Stimulated activated CD8-positive, alpha-beta memory T cell treated with anti-CD3 and anti-CD28 coated beads, Interleukin-12 subunit alpha, Interleukin-12 subunit beta, amount 100 ng/mL, for 24 hours (primary cell): Measurements from ENCODE around the gene NBDY.
"Not testable (repeated sequence)": the region's sequence is repeated elsewhere in the genome, so short reads cannot be mapped to it uniquely, and the experiment has no call there.

Source experiments
- DNase-seq: peaks from one replicate; pipeline ENCODE4 v3.0.0-alpha.2; 2020; ENCODE audit errors: extremely low read depth

The NBDY gene

DNA sequence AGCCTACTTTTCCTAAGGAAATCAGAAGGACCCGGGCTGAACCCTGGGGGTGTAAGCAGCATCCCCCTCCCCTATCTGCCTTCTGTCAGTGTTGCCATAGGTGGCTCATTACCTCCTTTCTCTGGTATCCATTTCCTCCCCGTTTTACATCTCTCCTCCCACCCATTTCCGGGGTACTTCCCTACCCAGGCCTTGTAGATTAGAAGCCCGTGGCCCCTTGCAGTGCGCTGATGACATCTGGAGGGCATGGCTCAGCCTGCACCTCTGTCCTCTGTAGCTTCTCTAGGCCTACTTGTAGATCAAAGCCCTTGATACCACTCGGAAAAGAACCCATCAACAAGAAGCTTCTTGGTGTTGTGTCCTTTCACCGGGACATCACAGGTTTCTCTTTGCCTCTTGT, 71.8 kb downstream of the NBDY start:
- no peak for DNase-seq

DNA sequence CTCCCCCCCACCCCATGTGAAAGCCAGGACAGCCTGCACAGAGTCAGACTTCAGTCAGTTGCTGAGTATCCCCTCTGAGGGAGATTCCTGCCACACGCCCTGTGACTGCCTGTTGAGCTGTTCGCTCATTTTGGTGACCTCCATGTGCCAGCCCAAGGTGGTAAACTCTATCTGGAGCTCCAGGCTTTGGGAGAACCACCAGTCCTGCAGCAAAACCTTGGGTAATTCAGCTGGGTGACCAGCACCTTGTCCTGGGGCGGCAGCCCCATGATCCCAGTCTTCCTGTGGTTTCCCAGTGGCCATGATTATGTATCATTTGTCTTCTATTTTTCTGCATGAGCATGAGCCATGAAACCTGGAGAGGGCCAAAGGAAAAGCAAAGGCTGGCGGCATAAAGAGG, 73.4 kb downstream of the NBDY start:
- no peak for DNase-seq

DNA sequence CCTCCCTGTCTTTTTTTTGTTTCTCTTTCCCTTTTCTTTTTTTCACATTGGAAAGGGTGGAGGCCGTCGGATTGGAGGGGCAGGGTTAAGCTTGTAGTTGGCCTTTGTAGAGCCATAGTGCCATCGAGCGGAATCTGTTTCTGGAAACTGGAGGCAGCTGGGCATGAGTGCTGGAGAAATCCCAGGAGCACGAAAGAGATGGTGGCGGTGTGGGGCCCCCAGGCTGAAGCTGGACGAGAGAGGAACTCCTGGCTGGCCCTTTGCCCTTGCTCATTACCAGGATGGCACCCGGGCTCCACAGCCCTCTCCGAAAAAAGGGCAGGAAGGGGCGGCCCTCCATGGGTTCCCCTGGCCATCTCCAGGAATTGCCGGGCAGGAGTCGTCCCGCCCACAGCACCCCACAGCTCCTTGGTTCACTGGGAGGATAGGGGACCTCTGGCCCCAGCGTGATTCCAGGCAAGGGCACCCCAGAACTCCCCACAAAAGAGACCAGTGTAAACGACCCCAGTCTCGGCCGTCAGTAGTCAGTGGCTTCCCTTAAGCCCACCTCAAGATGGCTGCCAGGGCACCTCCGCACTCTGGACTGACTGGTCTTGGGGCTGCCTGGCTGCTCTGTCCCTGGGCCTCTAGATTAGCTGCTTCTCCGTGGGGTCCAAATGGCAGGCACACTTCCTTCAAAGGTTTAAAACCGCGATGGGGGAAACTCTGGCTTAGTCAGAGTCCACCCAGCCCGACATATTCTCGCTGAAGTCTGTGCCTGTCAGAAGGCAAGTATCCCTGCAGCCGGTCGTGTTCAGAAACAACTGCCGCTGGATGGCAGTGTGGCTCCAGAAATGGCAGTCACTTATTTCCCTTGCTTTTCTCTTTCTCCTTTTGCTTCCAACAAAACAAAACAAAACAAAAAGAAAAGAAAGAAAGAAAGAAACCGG, 74.1 kb downstream of the NBDY start:
- DNase-seq: no peak

DNA sequence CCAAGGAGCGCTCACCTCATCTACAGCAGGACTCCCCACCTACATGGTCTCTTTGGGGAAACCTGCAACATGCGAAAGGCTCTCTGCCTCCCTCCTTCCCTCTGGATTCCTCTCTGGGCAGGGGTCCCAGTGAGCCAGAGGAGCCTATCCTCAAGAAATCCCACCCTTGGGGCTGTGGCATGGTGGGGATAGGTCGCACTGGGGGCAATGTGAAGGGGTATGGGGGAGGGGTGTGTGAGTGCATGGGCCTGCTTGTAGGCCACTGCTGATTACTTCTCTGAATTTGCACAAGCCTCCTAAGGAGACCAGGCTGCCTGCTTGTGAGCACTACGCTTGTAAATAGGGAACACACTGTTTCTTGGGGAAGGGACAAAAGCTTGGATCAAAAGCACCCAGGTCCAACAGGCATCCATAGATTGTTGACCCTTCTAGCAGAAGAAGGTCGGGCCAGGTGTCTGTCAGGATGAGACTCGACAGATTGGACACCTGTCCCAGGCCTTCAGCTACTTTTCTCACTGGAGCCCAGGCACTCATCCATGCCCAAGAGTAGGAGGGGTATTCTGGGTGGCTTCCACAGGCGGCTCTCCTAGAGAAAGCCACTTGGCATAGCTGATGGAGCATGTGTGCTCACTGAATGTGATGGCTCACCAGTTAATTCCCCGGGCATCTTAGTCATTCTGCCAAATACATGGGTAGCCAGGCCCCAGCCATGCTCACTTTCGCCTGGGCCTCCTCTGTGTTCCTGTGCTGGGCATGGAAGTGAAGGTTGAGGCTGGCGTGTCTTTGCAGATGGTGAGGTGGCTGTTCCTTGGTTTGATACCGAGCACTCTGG, 75.0 kb downstream of the NBDY start:
- DNase-seq: no peak

DNA sequence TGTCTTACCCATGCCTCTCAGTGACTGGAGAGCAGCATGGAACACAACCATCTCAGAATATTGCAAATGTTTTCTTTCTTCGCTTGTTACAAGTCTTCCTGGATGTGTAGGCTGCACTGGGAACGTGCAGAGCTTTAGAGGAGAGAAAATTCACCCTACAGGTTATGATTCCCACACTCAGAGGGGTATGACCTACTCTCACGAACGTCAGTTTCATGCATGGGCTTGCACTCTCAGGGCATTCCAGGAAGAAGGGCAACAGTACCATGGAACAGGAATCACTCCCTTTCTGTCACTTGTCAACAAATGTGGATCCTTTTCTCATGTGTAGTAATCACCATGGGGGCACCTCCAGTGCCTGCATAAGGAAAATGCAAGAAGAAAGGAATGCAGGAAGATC, 75.8 kb downstream of the NBDY start:
- DNase-seq: no peak

DNA sequence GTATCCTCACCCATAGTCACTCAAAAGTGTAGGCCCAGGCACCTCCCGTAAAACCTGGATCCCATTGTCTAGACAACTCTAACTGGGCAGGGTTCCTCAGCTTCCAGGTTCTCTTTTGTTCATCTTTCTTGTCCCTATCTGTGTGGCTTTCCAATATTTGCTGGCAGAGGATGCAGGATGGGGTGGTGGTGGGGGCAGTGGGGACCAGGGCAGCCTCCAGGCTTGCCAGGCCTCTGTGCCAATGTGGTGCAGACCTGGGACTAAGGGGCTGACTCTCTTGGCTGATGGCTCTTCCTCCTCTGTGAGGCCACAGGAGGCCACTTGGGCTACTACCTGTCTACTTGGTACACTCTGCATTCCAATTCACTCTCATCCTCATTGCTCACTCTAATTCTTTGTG, 76.4 kb downstream of the NBDY start:
- no peak for DNase-seq

DNA sequence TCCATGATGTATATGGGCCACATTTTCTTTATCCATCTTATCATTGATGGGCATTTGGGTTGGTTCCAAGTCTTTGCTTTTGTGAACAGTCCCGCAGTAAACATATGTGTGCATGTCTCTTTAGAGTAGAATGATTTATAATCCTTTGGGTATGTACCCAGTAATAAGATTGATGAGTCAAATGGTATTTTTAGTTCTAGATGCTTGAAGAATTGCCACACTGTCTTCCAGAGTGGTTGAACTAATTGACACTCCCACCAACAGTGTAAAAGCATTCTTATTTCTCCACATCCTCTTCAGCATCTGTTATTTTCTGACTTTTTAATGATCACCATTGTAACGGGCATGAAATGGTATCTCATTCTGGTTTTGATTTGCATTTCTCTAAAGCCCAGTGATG, 77.1 kb downstream of the NBDY start:
- DNase-seq: not testable (repeated sequence)

DNA sequence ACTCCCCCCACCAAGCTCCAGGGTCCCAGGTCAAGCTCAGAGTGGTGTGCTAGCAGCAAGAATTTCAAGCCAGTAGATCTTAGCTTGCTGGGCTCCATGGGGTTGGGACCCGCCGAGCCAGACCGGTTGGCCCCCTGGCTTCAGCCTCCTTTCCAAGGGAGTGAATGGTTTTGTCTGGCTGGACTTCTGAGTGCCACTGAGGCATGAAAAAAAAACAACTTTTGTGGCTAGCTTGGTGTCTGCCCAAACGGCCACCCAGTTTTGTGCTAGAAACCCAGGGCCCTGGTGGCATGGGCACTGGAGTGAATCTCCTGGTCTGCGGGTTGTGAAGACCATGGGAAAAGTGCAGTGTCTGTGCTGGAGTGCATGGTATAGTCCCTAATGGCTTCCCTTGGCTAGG, 82.6 kb downstream of the NBDY start:
- DNase-seq: no peak

DNA sequence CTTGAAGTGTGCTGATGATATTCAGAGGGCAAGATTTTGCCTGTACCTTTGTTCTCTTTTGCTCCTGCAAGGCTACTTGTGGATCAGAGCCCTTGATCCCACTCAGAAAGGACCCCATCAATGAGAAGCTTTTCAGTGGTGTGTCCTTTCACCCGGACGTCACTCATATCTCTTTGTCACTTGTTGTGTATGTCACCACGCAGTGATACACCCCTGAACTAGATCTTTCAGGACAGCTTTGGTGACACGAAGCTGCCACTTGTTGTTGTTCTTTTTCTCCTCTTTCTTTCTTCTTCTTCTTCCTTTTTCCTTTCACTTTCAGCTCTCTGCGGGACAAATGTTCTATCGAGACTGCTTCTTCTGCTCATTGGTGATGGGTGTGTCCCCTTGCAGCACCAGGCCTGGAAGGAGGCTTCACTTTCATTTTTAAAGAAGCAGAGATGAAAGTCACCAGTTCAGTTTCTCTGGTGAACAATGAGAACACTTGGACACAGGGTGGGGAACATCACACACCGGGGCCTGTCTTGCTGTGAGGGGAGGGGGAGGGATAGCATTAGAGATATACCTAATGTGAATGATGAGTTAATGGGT, 83.6 kb downstream of the NBDY start:
- DNase-seq: no peak

DNA sequence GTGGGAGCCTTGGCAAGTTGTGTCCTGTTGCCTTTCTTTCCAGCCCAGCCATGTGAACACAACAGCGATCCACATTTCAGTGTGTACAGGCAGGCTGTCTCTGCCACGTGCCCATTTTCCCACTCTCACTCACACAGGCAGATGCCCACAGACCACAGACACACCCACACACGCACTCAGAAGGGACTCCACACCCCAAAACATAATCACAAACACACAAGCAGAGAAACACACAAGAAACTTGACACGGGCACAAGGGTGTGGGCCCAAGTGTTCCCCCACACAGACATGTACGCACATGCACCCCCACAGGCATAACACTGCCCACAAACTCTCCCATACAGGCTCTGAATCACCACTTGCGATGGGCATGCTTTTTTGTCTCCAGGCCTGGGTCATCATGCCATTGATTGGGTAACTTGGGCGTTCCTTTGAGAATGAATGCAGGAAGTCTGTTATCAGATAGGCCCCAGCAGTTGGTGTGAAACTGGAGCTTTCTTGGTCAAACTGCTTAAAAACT, 84.3 kb downstream of the NBDY start:
- DNase-seq: no peak

DNA sequence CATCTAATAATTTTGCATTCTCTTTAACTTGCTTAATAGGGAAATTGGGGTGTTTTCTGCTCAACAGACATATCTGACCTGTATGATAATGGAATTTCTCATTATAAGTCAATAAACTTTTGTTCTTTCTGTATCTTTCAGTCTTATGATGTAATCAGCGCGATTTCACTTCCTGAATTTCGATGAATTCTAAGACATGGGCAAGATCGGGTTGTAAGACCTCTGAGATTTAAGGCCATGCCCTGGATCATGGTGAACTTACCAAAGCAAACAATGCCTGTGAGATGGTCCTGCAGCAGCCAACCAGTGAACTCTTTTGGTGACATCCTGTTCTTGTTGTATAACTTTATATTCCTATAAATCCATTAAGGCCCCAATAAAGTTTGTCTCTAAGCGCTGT, 88.1 kb downstream of the NBDY start:
- no peak for DNase-seq

DNA sequence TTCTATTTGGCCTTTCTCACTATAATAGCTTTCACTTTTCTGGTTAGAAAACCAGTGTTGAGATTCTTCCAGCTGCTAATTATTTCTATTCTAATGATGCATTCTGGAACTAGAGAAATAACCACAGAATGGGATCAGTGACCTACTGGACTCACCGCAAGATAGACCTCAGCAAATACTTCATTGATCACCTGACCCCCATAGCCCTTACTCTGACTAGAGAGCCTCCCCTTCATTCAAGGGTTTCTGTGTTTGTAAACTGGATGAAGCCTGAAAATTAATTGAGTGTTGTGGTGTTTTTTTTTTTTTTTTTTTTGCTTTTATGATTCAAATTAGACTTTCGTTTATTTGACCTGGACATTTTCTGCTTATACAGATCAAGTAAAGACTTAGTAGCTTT, 97.0 kb downstream of the NBDY start:
- no peak for DNase-seq

DNA sequence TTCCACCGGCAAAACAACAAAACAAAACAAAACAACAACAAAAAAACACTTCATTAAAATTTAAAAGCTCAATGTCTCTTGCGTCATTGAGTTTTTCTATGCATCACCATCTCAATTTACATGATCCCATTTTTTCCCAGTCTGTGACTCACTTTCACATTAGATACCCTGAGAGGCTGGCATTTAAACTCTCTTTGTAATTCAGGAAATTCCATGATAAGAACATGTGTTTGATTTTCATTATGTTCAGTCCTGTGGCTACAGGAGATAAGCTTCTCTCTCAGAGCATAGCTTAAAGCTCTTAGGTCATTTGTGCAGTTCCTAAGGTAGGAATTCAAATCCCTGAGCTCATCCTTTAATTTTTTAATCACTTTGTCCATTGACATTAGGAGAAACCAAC, 104.6 kb downstream of the NBDY start:
- no peak for DNase-seq

DNA sequence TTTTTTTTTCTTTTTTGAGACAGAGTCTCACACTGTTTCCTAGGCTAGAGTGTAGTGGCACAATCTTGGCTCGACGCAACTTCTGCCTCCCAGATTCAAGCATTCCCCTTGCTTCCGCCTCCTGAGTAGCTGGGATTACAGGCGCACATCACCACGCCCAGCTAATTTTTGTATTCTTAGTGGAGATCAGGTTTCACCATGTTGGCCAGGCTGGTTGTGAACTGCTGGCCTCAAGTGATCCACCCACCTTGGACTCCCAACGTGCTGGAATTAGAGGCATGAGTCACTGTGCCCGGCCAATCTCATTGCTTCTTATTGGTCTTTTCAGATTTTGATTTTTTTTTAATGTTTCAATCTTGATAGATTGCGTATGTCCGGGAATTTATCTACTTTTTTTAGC, 124.4 kb downstream of the NBDY start:
- DNase-seq: no peak

DNA sequence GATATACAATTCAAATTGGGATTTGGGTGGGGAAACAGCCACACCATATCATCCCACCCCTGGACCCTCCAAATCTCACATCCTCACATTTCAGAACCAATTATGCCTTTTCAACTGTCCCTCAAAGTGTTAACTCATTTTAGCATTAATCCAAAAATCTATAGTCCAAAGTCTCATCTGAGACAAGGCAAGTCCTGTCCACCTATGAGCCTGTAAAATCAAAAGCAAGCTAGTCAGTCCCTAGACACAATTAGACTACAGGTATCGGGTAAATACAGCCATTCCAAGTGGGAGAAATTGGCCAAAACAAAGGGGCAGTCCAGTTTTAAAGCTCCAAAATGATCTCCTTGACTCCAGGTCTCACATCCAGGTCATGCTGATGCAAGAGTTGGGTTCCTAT, 128.0 kb downstream of the NBDY start:
- no peak for DNase-seq

DNA sequence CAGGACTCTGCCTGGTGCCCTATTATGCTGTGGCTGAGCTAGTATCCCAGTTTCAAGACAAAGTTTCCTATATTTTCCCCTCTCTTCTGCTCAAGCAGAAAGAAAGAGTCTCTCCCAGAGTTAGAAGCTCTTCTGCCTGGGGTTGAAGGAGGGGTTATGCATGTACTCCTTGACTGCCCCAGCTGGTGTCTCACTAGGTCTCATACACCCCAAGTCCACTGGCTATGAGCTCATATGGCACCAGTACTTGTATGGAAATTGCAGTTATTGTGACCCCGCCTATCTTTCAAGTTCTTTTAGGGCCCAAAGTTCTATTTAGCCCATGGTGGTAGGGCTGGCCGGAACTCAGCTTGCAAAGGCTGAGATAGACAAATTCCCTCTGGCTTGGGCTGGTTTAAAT, 131.8 kb downstream of the NBDY start:
- no peak for DNase-seq
